Measurements from ENCODE around the gene LYZL1.
"Not testable (repeated sequence)": the region's sequence is repeated elsewhere in the genome, so short reads cannot be mapped to it uniquely, and the experiment has no call there.

The LYZL1 gene

DNA sequence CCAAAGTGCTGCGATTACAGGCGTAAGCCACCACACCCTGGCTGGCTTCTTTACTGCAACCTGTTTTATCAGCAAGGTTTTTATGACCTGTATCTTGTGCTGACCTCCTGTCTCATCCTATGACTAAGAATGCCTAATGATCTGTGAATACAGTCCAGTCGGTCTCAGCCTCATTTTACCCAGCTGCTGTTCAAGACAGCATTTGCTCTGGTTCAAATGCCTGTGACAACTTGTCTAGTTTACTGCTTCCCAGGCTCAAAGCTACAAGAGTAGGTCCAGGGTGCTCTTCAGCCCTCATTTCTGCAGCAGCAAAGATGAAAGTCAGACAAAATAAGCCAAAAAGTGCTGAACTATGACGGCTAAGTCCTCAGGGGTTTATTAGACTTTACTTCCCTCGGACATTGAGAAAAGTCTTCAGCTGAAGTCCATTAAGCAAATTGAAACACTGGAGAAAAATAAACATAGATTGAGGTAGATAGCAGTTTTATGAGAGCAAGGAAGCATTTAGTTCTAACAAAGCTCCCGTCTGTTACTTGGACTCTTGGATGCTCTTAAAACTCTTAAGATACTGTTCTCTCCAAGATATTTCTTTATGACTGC, 12.5 kb upstream of the LYZL1 start:
- Mint-ChIP-seq H3K9me3 (no peaks in the 10 kb centered on the region), H3K4me1 (no peaks in the 10 kb centered on the region), H3K4me3 (no peak overlapping the region), H3K36me3 (no peaks in the 10 kb centered on the region), H3K27ac (no peak overlapping the region)
- ATAC-seq = no peak
- DNase-seq (ENCODE audit: low spot score in 2 of 2) = no peak

DNA sequence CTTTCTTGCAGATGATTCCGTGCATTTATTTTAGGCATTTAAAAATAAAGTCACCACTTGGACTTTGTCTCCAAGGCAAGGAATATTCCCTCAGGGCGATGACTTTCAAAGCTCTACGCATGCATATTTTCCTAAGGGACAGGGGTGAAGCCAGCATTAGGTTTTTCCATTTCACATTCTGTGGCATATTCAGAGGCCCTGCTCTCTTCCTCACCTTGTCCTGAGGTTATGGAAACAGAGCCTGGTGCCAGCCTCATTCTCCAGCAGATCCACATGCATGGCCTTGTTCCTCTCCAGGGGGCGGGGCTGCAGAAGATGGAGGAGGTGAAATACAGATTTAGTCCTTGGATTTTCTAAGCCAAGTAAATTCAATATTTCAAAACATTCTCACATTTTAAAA, 11.6 kb upstream of the LYZL1 start:
- Mint-ChIP-seq H3K4me1 (no peaks in the 10 kb centered on the region), H3K9me3 (no peaks in the 10 kb centered on the region), H3K36me3 (no peaks in the 10 kb centered on the region), H3K4me3 (no peak overlapping the region), H3K27ac (no peak overlapping the region)
- DNase-seq (ENCODE audit: low spot score in 2 of 2) (no peak), ATAC-seq (no peak)

DNA sequence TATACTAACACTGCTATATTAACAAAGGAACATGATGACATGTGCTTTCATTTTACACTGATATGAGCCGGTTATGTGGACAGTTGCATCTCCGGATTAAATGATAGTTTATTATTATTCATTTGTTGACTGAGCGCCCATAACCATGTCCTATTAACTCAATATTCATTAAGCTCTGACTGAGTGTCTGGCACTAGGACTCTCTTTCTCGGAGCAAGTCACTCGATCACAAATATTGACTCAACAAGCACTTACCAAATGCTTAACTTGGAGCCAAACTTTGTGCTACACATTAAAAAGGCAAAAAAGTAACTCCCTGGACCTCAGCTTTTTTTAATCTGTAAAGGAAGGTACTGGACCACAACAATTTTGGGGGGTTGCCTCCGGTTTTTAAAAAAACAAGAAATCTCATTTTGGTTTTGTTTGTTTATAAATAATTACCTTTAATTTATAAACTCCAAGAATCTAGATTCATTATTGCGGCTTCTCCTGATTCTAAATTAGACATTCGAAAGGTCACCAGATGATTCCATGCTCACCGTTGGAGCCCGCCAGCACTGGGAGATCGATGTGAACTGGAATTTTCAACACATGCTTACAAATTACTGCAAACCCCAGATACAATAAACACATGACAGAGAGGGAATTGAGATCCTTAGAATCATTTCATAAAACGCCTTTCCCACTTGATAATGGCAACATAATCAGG, 8.9 kb upstream of the LYZL1 start:
- H3K4me1 Mint-ChIP-seq = no peaks in the 10 kb centered on the region
- no peak for DNase-seq (ENCODE audit: low spot score in 2 of 2)
- no peak overlapping the region for H3K27ac Mint-ChIP-seq
- ATAC-seq = no peak
- no peak overlapping the region for H3K4me3 Mint-ChIP-seq
- H3K36me3 Mint-ChIP-seq = no peaks in the 10 kb centered on the region
- no peaks in the 10 kb centered on the region for H3K9me3 Mint-ChIP-seq

DNA sequence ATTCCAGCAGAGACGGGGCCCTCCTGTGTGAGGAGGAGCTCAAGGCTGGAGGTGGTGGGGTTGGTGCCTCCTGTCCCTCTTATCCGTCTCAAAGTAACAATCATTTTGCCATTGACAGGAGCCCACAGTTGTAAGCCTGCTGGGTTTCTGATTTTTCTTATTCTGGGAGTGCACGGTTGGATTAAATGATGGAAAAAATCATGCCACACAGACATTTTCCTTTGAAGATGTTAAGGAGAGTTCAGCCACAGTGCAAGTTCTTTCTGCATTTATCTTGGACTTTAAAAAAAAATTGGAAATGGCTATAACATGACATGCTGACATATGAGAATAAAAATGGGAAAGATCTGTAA, 8.4 kb upstream of the LYZL1 start:
- ATAC-seq (no peak), DNase-seq (ENCODE audit: low spot score in 2 of 2) (no peak)
- Mint-ChIP-seq H3K4me1 (no peaks in the 10 kb centered on the region), H3K9me3 (no peaks in the 10 kb centered on the region), H3K4me3 (no peak overlapping the region), H3K36me3 (no peaks in the 10 kb centered on the region), H3K27ac (no peak overlapping the region)

DNA sequence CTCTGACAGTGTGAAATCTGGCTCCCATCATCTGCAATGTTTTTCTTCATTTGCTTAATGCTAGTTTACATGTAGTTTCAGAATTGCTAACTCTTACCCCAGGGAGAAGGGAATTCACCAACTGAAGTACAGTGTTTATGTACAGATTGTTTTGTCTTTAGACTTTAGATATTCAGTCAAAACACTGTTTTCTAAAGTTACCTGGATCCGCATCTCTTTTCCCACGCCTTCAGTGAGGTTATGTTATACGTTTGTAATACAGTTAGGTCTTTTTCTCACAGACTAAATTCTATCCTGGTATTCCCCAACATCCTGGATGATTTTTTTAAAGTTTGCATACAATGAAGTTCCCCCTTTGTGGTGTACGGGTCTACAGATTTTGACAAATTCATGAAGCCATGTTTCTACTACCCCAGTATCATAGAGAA, 3.2 kb upstream of the LYZL1 start:
- no peaks in the 10 kb centered on the region for H3K9me3 Mint-ChIP-seq
- no peak overlapping the region for H3K4me3 Mint-ChIP-seq
- H3K36me3 Mint-ChIP-seq = no peaks in the 10 kb centered on the region
- no peaks in the 10 kb centered on the region for H3K4me1 Mint-ChIP-seq
- no peak overlapping the region for H3K27ac Mint-ChIP-seq
- DNase-seq (ENCODE audit: low spot score in 2 of 2) (no peak), ATAC-seq (no peak)

DNA sequence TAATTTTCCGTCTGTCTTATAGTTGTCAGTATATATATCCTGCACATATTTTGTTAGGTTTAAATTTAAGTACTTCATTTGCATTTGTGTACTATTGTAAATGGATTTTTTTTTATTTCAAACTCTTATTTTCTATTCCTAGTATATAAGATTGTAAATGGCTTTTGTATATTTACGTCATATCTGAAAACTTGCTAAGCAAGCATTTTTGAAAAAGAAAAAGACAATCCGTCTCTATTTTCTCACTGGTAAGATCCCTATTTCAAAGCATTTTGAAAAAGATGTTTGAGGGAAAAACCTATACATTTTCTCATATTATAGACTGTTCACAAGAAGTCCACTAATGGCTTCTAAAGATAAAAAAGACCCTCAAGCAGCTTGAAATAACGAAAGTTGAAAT, 1.2 kb upstream of the LYZL1 start:
- no peak for ATAC-seq
- Mint-ChIP-seq H3K27ac (no peak overlapping the region), H3K4me3 (no peak overlapping the region), H3K9me3 (no peaks in the 10 kb centered on the region), H3K36me3 (no peaks in the 10 kb centered on the region), H3K4me1 (no peaks in the 10 kb centered on the region)
- DNase-seq (ENCODE audit: low spot score in 2 of 2) = no peak

DNA sequence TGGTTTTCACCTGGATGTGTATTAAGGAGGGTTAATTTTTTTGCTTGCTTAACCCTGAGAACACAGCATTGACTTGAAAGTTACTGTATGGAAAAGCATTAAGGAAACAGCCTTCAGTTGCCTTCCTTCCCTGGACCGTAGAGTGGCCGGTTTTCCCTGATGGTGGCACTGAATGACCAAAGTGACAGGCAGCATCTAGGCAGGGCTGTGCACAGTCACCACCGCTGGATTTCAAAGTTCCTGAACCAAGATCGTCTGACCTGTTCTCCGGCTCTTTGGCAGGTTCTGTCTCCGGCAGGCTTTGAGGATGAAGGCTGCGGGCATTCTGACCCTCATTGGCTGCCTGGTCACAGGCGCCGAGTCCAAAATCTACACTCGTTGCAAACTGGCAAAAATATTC, 2.7 kb downstream of the LYZL1 start:
- not testable (repeated sequence) for DNase-seq (ENCODE audit: low spot score in 2 of 2); ATAC-seq

DNA sequence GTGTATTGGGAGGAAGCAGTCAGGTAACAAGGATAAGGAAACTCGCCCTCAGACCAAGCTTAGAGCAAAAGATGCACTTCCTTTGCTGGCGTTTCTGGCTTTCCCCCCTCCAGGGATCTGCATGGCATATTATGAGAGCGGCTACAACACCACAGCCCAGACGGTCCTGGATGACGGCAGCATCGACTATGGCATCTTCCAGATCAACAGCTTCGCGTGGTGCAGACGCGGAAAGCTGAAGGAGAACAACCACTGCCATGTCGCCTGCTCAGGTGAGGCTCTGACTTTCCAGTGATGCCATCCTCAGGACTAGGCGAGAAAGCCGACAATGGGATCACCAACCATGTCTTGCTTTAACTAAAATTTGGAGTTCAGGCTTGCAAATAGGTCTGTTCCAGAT, 3.5 kb downstream of the LYZL1 start:
- ATAC-seq; H3K4me1 Mint-ChIP-seq; H3K9me3 Mint-ChIP-seq; H3K4me3 Mint-ChIP-seq; H3K36me3 Mint-ChIP-seq; H3K27ac Mint-ChIP-seq; DNase-seq (ENCODE audit: low spot score in 2 of 2): not testable (repeated sequence)

More for the DNA sequence above, 2.7 kb downstream of the LYZL1 start:
- H3K27ac Mint-ChIP-seq, H3K4me3 Mint-ChIP-seq, H3K9me3 Mint-ChIP-seq, H3K36me3 Mint-ChIP-seq, H3K4me1 Mint-ChIP-seq: not testable (repeated sequence)

DNA sequence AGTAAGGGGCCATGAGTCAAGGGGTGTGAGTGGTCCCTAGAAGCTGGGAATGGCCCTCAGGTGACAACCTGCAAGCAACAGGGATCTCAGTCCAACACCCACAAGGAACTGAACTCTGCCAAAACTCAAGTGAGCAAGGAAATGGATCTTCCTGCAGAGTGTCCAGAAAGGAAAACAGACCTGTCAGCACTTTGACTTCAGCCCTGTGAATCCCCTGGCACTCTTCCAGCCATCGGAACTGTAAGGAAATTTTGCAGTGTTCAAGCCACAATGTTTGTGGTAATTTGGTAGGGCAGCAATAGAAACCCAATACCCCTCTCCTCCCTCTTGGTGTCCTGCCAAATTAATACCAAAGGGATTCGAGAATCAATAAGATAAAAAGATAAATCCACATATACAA, 6.9 kb downstream of the LYZL1 start:
- DNase-seq (ENCODE audit: low spot score in 2 of 2) (no peak), ATAC-seq (no peak)
- Mint-ChIP-seq H3K9me3 (peaks cover 4% of the 10 kb centered on the region), H3K27ac (no peak overlapping the region), H3K4me3 (no peak overlapping the region), H3K36me3 (no peaks in the 10 kb centered on the region), H3K4me1 (no peaks in the 10 kb centered on the region)

DNA sequence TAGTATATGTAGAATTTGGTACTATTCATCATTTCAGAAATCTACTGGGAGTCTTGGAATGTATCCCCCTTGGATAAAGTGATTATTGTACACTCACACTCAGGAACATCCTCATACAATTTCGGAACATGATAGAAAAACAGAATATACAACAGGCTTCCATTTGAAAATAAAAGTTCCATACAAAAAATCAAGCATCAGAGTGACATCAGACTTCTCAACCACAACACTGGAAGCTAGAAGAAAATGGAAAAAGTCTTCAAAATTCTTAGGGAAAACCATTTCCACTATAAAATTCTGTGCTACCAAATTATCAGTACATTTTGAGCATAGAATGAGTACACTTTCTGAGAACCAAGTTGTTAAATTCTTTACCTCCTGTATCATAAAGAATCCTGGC, 8.8 kb downstream of the LYZL1 start:
- Mint-ChIP-seq H3K4me3 (no peak overlapping the region), H3K27ac (no peak overlapping the region), H3K4me1 (no peaks in the 10 kb centered on the region), H3K36me3 (no peaks in the 10 kb centered on the region), H3K9me3 (peaks cover 16% of the 10 kb centered on the region)
- no peak for ATAC-seq
- DNase-seq (ENCODE audit: low spot score in 2 of 2) = no peak

DNA sequence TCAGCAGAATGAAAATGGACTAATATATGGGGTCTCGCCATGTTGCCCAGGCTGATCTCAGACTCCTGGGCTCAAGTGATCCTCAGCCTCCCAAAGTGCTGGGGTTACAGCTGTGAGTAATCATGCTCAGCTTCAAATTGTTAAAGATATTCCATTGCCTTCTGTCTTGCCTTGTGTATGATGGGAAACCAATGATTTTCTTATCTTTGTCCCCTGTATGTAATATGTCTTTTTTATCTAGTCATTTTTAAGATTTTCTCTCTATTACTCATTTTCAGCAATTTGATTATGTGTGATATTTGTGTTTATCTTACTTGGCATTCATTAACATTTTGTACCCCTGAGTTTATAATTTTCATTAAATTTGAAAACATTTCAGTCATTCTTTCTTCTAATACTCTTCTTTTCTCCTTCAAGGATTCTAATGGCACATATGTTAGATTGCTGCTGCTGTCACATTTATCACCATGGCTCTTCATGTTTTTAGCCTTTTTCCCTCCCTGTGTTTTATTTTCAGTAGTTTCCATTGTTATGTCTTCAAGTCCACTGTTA, 12.6 kb downstream of the LYZL1 start:
- ATAC-seq (no peak), DNase-seq (ENCODE audit: low spot score in 2 of 2) (no peak)
- Mint-ChIP-seq H3K27ac (no peak overlapping the region), H3K4me1 (no peaks in the 10 kb centered on the region), H3K36me3 (no peaks in the 10 kb centered on the region), H3K9me3 (peaks cover 16% of the 10 kb centered on the region), H3K4me3 (no peak overlapping the region)

DNA sequence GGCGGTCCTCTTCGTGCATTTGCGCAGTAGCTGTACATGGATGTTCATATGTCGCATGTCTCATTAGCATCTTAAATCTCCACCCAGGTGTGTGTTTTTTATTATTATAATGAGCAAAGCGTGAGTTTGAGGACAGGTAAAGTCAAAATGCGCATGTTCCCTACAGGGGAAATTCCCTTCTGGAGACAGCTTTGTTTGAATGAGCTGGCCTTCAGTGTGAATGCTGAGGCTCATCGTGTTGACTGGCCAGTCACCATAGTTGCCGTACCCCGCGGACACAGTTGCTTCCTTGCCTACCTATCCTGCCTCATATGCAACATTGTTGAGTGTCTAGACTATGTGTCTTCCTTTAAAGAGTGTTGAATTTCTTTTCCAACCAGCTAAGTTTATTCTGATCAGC, 13.6 kb downstream of the LYZL1 start:
- Mint-ChIP-seq H3K4me3 (no peak overlapping the region), H3K27ac (no peak overlapping the region), H3K9me3 (peaks cover 12% of the 10 kb centered on the region), H3K4me1 (no peaks in the 10 kb centered on the region), H3K36me3 (no peaks in the 10 kb centered on the region)
- DNase-seq (ENCODE audit: low spot score in 2 of 2) (no peak), ATAC-seq (no peak)

DNA sequence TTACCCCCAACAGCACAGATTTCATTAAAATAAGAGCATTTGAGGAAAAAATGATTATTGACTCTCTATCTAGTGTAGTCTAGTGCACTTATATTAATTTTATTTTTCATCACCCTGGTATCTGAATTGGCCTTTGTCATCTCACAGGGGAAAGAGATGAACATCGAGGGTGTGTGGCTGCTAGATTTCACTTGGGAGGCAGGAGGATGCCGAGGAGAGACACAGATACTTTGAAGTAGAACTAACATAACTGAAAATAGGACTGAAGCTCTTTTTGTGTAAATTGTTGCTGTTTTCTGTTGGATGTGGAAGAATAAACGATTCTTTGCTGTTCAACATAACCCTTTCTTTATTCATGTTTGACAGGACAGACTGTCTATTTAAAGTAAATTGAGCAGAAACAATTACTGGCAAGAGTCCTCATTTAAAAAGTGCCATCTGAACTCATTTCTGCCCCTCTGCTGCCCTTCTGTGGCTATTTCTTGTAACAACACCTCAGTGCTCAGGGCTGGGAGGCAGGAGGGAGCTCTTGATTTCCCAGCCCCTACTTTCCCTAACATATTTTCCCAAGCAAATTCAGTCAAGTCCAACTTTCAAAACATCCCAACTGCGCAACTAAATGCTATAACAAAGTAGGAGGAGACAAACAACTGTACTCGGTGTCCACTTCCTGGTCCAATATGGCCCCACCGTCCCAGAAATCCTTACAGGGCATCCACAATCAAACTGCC, 15.6 kb downstream of the LYZL1 start:
- DNase-seq (ENCODE audit: low spot score in 2 of 2) = no peak
- no peaks in the 10 kb centered on the region for H3K36me3 Mint-ChIP-seq
- H3K9me3 Mint-ChIP-seq = peaks cover 12% of the 10 kb centered on the region
- no peak overlapping the region for H3K4me3 Mint-ChIP-seq
- no peak overlapping the region for H3K27ac Mint-ChIP-seq
- no peaks in the 10 kb centered on the region for H3K4me1 Mint-ChIP-seq
- ATAC-seq = no peak

DNA sequence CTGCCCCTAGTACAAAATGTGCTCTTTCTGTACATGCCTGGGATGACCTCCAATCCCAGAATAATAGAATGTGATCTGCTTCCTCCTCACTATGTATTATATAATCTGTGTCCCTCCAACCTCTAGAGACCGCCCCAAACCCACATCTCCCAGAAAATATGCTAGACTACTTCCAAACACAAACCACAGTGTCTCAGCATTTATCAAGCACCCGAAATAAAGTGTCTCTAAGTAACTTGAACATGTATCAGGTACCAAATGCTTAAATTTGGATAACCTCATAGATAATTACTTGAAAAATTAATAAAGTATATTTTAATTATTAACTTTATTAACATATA, 16.1 kb downstream of the LYZL1 start:
- Mint-ChIP-seq H3K36me3 (no peaks in the 10 kb centered on the region), H3K4me3 (no peak overlapping the region), H3K9me3 (peaks cover 12% of the 10 kb centered on the region), H3K4me1 (no peaks in the 10 kb centered on the region), H3K27ac (no peak overlapping the region)
- no peak for DNase-seq (ENCODE audit: low spot score in 2 of 2)
- ATAC-seq = no peak

DNA sequence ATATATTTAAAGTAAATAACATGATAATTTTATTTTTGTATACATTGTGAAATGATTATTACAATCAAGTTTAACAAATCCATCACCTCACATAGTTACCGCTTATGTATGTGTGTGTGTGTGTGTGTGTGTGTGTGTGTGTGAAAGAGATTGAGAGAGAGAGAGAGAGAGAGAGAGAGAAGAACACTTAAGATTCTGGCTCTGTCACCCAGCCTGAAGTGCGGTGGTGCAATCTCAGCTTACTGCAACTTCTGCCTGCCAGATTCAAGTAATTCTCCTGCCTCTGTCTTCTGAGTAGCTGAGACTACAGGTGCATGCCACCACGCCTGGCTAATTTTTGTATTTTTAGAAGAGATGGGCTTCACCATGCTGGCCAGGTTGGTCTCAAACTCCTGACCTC, 17.8 kb downstream of the LYZL1 start:
- ATAC-seq = no peak
- H3K4me1 Mint-ChIP-seq = no peaks in the 10 kb centered on the region
- H3K36me3 Mint-ChIP-seq = no peaks in the 10 kb centered on the region

DNA sequence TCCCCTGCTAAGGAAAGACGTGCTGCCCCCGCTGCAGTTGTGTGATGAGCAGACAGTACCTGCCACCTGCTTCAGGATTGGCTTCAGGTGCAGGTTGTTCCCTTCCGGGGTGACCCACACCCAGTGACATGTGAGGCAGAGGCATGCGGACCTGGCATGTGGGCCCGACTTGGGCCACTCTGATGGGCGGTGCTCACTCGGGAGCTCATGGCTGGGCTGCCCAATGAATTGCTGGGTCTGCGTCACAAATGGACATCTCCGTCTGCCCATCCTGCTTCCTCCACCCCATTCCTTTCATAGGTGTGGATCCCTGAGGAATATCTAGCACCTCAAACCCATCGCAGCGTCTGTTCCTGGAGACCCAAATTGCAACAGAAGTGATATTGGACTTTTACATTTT, 19.3 kb downstream of the LYZL1 start:
- not testable (repeated sequence) for H3K4me3 Mint-ChIP-seq; H3K27ac Mint-ChIP-seq; H3K36me3 Mint-ChIP-seq; H3K9me3 Mint-ChIP-seq; ATAC-seq; H3K4me1 Mint-ChIP-seq; DNase-seq (ENCODE audit: low spot score in 2 of 2)

More for the DNA sequence above, 17.8 kb downstream of the LYZL1 start:
- Mint-ChIP-seq H3K4me3 (no peak overlapping the region), H3K9me3 (peaks cover 4% of the 10 kb centered on the region), H3K27ac (no peak overlapping the region)
- no peak for DNase-seq (ENCODE audit: low spot score in 2 of 2)

Data from stimulated activated effector memory CD8-positive, alpha-beta T cell treated with anti-CD3 and anti-CD28 coated beads, Interleukin-12 subunit alpha, Interleukin-12 subunit beta, amount 100 ng/mL, for 72 hours (primary cell).